NCI-H510A (cell line): ENCODE results near the gene TBXA2R.
"Not testable (repeated sequence)": the region's sequence is repeated elsewhere in the genome, so short reads cannot be mapped to it uniquely, and the experiment has no call there.

Source experiments
- DNase-seq: peaks from one replicate; lab custom pipeline; 2025; lab: John Stamatoyannopoulos, UW

TBXA2R gene

DNA sequence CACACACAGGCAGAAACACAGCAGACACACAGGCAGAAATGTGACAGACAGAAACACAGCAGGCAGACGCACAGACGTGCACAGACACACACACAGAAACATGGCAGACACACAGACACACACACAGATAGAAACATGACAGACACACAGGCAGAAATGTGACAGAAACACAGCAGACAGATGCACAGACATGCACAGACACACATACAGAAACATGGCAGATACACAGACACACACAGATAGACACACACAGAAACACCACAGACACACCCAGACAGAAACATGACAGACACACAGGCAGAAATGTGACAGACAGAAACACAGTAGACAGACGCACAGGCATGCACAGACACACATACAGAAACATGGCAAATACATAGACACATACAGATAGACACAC, 1.3 kb downstream of the TBXA2R start:
- no peak for DNase-seq

DNA sequence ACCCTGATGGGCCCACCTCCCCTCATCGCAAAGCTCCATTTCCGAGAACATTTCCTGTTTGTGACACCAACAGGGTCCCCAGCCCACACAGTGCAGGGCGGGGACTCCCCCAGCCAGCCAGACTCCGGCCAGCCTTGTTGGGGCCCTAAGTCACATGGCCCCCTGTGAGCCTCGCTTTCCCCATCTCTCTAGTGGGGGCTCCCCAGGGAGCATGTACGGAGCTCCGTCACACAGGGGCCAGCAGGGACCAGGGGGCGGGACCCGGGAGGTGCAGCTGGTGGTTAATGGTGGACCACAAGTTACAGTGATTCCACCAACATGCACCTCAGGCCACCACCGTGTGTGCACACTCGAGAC, 1.7 kb downstream of the TBXA2R start:
- DNase-seq: no peak

- DNase-seq: no peak
These were observed 2.3 kb downstream of the TBXA2R start for GRCh38 chr19:3604227-3604986.

DNA sequence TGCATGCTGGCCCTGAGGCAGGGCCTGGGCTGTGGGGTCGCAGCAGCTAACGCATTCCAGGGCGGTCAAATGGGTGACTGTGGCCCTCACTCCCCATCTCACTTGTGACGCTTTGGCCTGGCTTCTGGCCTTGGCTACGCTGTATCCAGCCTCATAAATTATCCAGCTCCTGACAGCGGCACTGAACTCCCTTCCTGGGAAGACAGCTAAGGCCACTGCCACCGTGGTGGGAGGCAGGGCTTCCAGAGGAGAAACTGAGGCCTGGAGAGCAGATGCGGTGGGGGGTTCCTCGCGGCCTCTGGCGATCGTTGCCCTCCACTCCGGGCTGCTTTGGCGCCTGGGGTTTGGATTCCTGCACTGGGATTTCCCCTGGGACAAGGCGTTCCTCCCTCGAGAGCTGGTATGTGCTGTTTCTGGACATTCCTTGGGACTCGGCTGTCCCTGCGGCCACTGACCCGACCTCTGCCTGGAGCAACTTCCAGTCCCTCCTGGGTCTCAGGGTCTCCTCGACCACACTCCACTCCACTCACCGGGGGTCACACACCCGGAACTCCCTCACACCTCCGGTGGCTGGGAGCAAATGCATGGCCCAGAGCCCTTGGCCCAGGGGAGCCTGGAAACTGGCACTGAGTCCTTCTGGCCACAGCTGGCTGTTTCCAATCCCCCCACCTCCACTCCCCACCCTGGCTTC, 3.4 kb downstream of the TBXA2R start:
- no peak for DNase-seq

DNA sequence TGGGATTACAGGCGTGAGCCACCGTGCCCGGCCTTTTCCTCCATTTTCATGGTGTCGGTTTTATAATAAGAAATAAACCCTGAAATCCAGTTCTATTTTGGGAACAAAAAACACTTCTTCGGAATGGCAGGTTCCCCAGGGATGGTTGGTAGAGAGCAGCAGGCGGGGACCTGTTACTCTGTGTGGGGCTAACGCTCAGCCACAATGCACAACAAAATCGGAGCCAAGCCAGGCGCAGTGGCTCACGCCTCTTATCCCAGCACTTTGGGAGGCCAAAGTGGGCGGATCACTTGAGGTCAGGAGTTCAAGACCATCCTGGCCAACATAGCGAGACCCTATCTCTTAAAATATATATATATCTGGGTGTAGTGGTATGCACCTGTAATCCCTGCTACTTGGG, 5.7 kb downstream of the TBXA2R start:
- DNase-seq: no peak

GRCh38 chr19:3599776-3600187, 6.9 kb downstream of the TBXA2R start:
- DNase-seq: no peak

DNA sequence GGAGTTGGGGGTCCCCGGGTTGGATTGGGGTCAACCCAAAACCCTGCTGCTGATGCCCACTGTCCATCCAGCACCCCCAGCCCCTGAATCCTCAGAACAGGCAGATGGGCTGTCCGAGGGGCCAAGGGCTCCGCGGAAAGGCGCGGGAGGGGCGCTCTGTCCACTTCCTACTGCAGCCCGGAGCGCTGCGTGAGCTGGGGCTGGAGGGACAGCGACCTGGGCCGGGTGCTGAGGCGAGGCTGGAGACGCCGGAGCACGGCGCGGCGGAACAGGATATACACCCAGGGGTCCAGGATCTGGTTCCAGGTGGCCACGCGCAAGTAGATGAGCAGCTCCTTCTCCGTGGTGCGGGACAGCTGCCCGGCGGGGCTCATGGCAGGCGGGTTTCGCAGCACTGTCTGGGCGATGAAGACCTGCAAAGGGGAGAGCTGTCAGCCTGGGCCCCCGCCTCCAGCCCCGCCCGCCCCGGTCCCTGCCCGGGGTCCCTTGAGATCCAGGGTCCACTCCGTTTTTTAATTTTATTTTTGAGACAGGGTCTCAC, 11.1 kb downstream of the TBXA2R start:
- no peak for DNase-seq

DNA sequence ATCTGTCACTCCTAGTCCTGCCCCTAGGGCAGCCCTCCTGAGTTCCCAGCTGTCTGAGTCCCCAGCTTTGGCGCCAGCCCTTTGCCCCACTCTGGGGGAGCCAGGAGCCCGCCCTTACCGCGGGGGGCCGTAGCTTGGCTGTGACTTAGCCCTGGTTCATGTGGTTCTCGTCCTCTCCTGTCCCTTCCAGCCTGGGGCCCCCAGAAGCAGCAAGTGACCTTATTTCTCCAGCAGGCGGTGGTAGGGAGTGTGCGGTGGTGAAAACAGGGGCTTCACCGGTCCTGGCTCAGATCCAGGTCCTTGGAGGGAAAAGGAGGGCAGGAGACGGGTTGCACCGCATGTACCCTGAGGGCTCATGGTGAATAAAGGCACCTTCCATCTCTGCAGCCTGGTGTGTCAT, 13.5 kb downstream of the TBXA2R start:
- no peak for DNase-seq

- DNase-seq: no peak
These were observed 14.6 kb downstream of the TBXA2R start for GRCh38 chr19:3591876-3592613.

DNA sequence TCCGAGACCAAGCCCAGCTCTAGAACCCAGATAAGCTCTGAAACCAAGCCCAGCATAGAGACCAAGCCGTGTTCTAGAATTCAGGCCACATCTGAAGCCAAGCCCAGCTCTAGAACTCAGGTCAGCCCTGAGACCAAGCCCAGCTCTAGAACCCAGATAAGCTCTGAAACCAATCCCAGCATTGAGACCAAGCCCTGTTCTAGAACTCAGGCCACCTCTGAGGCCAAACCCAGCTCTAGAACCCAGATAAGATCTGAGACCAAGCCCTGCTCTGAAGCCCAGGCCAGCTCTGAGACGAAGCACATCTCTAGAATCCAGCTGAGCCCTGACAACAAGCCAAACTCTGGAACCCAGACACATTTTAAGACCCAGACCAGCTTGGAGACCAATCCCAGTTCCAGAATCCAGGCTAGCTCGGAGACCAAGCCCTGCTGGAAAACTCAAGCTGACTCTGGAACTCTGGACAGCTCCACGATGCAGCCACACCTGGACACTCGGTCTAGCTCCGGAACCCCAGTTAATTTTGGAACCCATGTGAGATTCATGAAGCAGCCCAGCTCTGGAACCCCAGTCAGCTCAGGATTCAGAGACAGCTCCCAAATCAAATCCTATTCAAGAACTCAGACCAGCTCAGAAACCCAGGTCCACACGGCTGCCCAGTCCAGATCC, 15.6 kb downstream of the TBXA2R start:
- no peak for DNase-seq

DNA sequence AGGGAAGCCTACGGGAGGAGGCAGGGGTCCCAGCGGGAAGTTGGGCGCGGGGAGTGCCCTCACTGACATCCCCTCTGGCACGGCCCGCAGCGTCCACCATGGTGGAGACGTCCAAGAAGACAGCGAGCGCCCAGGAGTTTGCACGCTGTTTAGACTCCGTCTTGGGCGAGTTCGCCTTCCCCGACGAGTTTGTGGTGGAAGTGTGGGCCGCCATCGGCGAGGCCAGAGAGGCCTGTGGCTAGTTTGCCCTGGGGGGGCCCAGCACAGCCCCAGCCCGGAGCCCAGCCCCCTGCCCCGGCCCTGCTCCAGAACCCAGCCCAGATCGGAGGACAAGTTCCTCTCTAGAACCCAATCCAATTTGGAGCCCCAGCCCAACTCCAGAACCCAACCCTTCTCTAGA, 16.7 kb downstream of the TBXA2R start:
- DNase-seq: no peak

GRCh38 chr19:3589439-3589838, 17.2 kb downstream of the TBXA2R start:
- DNase-seq: no peak

DNA sequence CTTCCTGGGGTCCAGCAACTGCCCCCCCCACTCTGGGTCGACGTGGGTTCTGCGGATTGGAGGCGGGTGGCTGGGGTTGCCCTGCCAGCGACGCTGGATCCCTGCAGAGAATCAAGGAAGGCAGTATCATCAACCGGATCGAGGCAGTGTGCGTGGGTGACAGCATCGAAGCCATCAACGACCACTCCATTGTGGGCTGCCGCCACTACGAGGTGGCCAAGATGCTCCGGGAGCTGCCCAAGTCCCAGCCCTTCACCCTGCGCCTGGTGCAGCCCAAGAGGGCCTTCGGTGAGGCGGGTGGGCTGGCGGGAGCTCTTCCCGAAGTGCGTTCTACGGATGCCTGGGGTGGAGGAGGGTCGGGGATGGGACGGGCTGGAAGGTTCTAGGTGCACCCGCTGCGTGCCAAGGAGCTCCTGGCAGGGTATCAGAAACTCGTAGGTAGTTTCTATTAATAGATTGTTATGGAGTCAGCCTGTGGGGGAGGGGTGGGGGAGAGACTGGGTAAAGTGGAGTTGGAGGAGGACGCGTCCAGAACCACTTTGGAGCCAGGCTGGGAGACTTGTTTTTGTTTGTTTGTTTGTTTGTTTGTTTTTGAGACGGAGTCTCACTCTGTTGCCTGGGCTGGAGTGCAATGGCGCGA, 19.8 kb downstream of the TBXA2R start:
- no peak for DNase-seq

GRCh38 chr19:3586127-3586626, 20.5 kb downstream of the TBXA2R start:
- DNase-seq: no peak

GRCh38 chr19:3585301-3586126, 21.2 kb downstream of the TBXA2R start, which contains the start of gene GIPC3:
Gene GIPC3 (plus strand): TSS chr19:3585478. CDS start chr19:3585598, 120 bp downstream.
- no peak for DNase-seq

- DNase-seq: not testable (repeated sequence)
These were observed 22.5 kb downstream of the TBXA2R start for GRCh38 chr19:3584036-3584802.

DNA sequence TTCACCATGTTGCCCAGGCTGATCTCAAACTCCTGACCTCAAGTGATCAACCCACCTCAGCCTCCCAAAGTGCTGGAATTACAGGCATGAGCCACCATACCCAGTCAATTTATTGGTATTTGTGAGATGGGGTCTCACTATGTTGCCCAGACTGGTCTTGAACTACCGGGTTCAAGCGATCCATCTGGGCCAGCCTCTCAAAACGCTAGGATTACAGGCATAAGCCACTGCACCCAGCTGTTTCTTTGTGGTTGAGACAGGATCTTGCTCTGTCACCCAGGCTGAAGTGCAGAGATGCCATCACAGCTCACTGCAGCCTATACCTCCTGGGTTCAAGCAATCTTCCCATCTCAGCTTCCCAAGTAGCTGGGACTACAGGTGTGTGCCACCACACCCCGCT, 24.9 kb downstream of the TBXA2R start:
- DNase-seq: not testable (repeated sequence)

DNA sequence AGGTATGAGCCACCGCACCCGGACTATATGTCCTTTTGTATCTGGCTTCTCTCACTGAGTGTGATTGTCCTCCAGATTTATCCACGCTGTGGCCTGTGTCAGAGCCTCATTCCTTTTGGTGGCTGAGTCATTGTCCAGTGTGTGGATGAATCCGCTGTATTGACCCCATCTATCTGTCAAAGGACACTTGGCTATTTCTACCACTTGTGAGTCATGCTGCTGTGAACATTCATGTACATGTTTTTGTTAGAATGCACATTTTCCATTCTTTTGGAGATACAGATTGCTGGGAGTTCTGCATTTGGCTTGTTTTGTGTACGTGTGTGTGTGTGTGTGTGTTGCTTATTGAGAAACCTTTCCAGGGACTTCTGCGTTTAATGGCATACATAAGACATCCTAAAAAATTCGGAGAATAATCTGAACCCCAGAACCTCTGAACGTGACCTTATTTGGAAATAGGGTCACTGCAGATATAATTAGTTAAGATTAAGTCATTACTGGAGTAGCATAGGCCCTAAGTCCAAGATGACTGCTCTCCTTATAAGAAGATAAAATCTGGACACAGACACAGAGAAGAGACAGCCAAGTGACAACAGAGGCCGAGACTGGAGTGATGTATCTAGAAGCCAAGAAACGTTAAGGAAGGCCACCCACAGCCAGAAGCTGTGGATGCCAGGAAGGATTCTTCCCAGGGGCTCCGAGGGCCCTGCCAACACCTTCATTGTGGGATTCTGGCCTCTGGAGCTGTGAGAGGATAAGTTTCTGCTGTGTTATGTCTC, 26.3 kb downstream of the TBXA2R start:
- DNase-seq: no peak

DNA sequence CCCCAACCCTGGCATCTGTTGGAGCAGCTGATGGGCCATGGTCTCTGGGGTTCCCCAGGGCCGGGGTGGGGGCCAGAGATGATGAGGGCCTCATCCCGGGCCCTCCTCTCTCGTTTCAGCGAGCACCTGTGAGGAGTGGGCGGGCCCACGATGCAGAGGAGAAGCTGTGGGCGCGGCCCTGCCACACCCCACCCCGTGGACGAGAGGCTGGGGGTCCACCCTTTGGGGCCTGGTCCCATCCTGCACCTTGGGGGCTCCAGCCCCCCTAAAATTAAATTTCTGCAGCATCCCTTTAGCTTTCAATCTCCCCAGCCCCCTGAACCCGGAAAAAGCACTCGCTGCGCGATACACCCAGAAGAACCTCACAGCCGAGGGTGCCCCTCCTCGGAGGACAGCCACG, 28.3 kb downstream of the TBXA2R start:
- no peak for DNase-seq
